ENCODE measurements around the gene WDR73. TPM values are rescaled to one million over a fixed set of nuclear protein-coding genes. Genes with fewer than 3 reads are reported as not detected.
A peak's percentile ranks its signal among the peaks of the same experiment; 100 is the strongest.

Gene WDR73
- total and polyA plus RNA-seq, 9 of the 15 experiments (the other 6 are each of a cell fraction or from before 2014, with no cell fraction given) = 9.2 to 25.4 (median 21.7) TPM

GRCh38 chr15:84631706-84632272 lies 22.3 kb downstream of the WDR73 start (continued):
- TF ChIP-seq CHD1 (IDR thresholded peaks at IDR 0.05; ENCODE audit: low read length) (peak; percentile 9), RAD21 (CRISPR knock-in tag; conservative IDR thresholded peaks at IDR 0.05 in 1 of 2, IDR thresholded peaks at IDR 0.05 in 1 of 2) (no peak), SRF (CRISPR knock-in tag; IDR thresholded peaks at IDR 0.05) (0 out of 4 replicates have a peak, but pooled peaks of 1 of the 2 experiments have one; percentile 9), ASH1L (IDR thresholded peaks at IDR 0.05; ENCODE audit: borderline replicate concordance, low read depth, partially characterized antibody) (no peak), HDAC1 (IDR thresholded peaks at IDR 0.05) (no peak), RHOXF2B (CRISPR knock-in tag; conservative IDR thresholded peaks at IDR 0.05) (0 out of 2 replicates have a peak, but pooled peaks have one; percentile 71), FOXJ2 (tag; IDR thresholded peaks at IDR 0.05) (0 out of 2 replicates have a peak, but pooled peaks have one; percentile 56), PML (IDR thresholded peaks at IDR 0.05; ENCODE audit: low read length) (0 out of 2 replicates have a peak, but pooled peaks have one; percentile 19), KDM5B (IDR thresholded peaks at IDR 0.05; ENCODE audit: insufficient replicate concordance, low read depth, low read length) (peak; percentile 18), ZNF592 (IDR thresholded peaks at IDR 0.05) (peak; percentile 43; the same call in 1 of the 2 replicates), MED1 (CRISPR knock-in tag; IDR thresholded peaks at IDR 0.05; ENCODE audit: borderline replicate concordance) (no peak)
